Measurements from ENCODE around the gene KCNAB1.

The KCNAB1 gene

DNA sequence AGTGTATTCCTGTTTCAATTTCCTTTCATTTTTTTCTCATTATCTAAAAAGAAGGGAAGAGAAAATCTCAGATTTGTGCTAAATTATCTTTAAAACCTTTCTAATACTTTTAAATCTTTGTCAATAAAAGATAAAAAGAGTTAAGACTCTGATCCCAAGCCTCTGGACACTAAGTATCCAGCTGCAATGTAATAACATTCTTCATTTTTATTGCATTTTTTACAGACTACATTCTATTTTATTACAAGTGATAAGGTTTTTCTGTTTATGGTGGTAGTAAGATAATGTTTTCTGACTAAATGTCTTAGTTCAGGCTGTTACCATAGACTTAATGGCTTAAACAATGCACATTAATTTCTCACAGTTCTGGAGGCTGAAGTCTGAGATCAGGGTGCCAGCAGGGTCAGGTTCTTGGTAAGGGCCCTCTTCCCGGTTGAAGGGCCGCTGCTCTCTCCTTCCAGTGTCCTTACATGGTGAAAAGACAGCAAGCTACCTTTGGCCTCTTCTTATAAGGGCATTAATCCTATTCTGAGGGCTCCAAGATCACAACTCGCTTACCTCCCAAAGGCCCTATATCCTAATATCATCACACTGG, 19.7 kb downstream of the KCNAB1 start:
- H3K4me3 ChIP-seq (ENCODE audit: low read length) = no peak overlapping the region
- no peak for TF ChIP-seq CTCF (IDR thresholded peaks at IDR 0.05; ENCODE audit: insufficient read depth, low read depth, low read length, missing control alignments)
- no peak for DNase-seq (ENCODE audit: low read depth)

- no peak overlapping the region for H3K4me3 ChIP-seq (ENCODE audit: low read length)
- DNase-seq (ENCODE audit: low read depth) = no peak
- no peak for TF ChIP-seq CTCF (IDR thresholded peaks at IDR 0.05; ENCODE audit: insufficient read depth, low read depth, low read length, missing control alignments)
Observed at GRCh38 chr3:156142702-156143101, 22.3 kb downstream of the KCNAB1 start.

GRCh38 chr3:156143136-156143535, 22.8 kb downstream of the KCNAB1 start:
- DNase-seq (ENCODE audit: low read depth) = no peak
- no peak for TF ChIP-seq CTCF (IDR thresholded peaks at IDR 0.05; ENCODE audit: insufficient read depth, low read depth, low read length, missing control alignments)
- no peak overlapping the region for H3K4me3 ChIP-seq (ENCODE audit: low read length)

- no peak for TF ChIP-seq CTCF (IDR thresholded peaks at IDR 0.05; ENCODE audit: insufficient read depth, low read depth, low read length, missing control alignments)
- no peak overlapping the region for H3K4me3 ChIP-seq (ENCODE audit: low read length)
- DNase-seq (ENCODE audit: low read depth) = no peak
Observed at GRCh38 chr3:156144060-156144459, 23.7 kb downstream of the KCNAB1 start.

DNA sequence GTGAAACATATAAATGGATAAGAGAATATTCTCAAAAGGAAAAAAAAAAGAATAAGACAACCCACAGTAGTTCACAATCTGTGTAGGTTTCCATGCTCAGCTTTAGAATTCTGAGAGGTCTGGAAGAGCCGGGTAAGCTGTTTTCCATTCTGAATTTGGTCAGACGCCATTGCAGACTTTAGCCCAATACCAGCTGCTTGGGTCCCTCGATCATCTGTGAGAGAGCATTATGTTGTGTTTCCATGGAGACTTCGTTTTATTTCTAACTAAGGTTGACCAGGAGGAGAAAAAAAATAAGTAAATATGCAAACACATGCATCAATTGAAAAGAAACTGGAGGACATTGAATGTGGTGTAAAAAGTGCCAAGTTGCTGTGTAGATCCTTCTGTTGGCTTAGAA, 25.5 kb downstream of the KCNAB1 start:
- no peak for DNase-seq (ENCODE audit: low read depth)
- no peak overlapping the region for H3K4me3 ChIP-seq (ENCODE audit: low read length)
- TF ChIP-seq CTCF (IDR thresholded peaks at IDR 0.05; ENCODE audit: insufficient read depth, low read depth, low read length, missing control alignments) = no peak

DNA sequence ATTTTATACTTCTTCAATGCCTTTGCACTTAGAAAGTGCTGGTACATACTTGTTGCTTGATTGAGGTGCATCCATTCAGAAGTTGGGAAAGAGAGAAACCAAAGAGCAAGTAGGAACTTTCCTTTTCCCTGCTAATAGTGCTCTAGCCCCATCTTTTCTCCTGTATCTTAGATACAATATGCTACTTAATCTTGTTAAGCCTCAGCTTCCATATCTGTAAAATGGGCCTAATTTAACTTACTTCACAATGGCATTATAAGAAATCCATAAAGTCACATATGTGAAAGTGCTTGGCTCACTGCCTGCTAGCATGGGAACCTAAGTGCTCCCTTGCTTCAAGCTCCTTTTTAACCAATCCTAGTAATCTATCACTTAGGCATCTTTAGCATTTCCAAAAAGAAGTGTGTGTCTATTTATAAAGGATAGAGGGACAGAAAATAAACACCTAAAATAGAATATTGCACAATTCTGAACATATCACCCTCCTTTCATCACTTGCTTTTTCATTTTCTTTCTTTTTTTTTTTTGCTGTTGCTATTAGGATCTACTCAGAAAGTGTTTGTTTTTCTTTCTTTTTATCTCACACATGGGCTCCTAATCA, 28.1 kb downstream of the KCNAB1 start:
- DNase-seq (ENCODE audit: low read depth) = no peak
- no peak for TF ChIP-seq CTCF (IDR thresholded peaks at IDR 0.05; ENCODE audit: insufficient read depth, low read depth, low read length, missing control alignments)
- H3K4me3 ChIP-seq (ENCODE audit: low read length) = no peak overlapping the region

DNA sequence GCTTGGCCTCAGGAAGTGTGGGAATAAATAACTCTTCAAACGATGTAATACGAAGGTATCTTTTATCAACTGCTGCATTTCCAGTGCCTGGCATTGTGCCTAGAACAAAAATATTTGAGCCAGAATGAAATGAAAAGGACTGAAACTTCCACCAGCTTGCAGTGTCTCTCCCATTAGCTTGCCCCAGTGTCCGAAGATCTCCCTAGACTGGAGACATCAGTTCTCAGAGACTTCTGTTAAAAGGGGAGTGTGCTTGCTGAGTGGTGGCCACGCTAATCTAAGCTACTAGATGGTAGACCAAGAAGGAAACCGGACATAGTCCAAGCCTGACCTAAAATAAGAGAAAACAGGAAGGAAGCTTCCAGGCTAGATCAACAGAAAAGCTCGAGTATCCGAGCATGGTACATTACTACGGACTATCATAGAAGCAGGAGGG, 28.6 kb downstream of the KCNAB1 start:
- no peak for DNase-seq (ENCODE audit: low read depth)
- H3K4me3 ChIP-seq (ENCODE audit: low read length) = no peak overlapping the region
- no peak for TF ChIP-seq CTCF (IDR thresholded peaks at IDR 0.05; ENCODE audit: insufficient read depth, low read depth, low read length, missing control alignments)
